ENCODE results near the gene CERS1.

- TF ChIP-seq ZFP3 (CRISPR knock-in tag; IDR thresholded peaks at IDR 0.05) (no peak), TCF4 (CRISPR knock-in tag; IDR thresholded peaks at IDR 0.05; ENCODE audit: borderline replicate concordance) (no peak), PATZ1 (CRISPR knock-in tag; IDR thresholded peaks at IDR 0.05; ENCODE audit: borderline replicate concordance) (no peak), ISL1 (CRISPR knock-in tag; IDR thresholded peaks at IDR 0.05) (no peak), ZFP30 (CRISPR knock-in tag; IDR thresholded peaks at IDR 0.05) (no peak), TOX (CRISPR knock-in tag; IDR thresholded peaks at IDR 0.05; ENCODE audit: borderline replicate concordance) (no peak), ZC3H10 (CRISPR knock-in tag; IDR thresholded peaks at IDR 0.05) (no peak), OSR1 (CRISPR knock-in tag; IDR thresholded peaks at IDR 0.05) (no peak), ARNTL (CRISPR knock-in tag; IDR thresholded peaks at IDR 0.05; ENCODE audit: borderline replicate concordance, low read depth) (no peak), CREB5 (CRISPR knock-in tag; IDR thresholded peaks at IDR 0.05; ENCODE audit: low read depth) (no peak), RARB (CRISPR knock-in tag; IDR thresholded peaks at IDR 0.05) (no peak), SNAI2 (CRISPR knock-in tag; IDR thresholded peaks at IDR 0.05) (no peak), ZNF70 (CRISPR knock-in tag; IDR thresholded peaks at IDR 0.05) (no peak), ESRRG (CRISPR knock-in tag; IDR thresholded peaks at IDR 0.05) (no peak)
Measured at GRCh38 chr19:18894254-18895037, 1.5 kb downstream of the CERS1 start.
